CD8-positive, alpha-beta memory T cell (primary cell): Measurements from ENCODE around the gene GPR152. TPM values are rescaled to one million over a fixed set of nuclear protein-coding genes. Genes with fewer than 3 reads are reported as not detected.
"Not testable (repeated sequence)": the region's sequence is repeated elsewhere in the genome, so short reads cannot be mapped to it uniquely, and the experiment has no call there.

Experiments used
- CTCF ChIA-PET: fragments of 350-600 bp; sonication (Branson Sonifier 250); formaldehyde crosslinking; loops from one replicate; lab custom pipeline; 2021; ENCODE audit warnings: antibody characterized with exemption; lab: Charles Lee
- POLR2A ChIA-PET: fragments of 350-600 bp; sonication (Branson Sonifier 250); formaldehyde crosslinking; loops from one replicate; lab custom pipeline; 2021; ENCODE audit warnings: antibody characterized with exemption; lab: Charles Lee
- DNase-seq, 5 donors: peaks; one replicate each; pipeline versions ENCODE4 v3.0.0 to v3.0.0-alpha.2; 2020 to 2022; ENCODE audit warnings: mixed read lengths in 1 of 5
- H3K27ac ChIP-seq: one replicate; pipeline ENCODE4 v1.7.0; 2013; ENCODE audit warnings: low read depth, mild to moderate bottlenecking, low read length, moderate library complexity
- H3K27me3 ChIP-seq: 2 replicates; pipeline ENCODE4 v1.7.0; 2013; ENCODE audit warnings: low read length, mild to moderate bottlenecking; ENCODE audit not compliant: insufficient read depth, poor library complexity, severe bottlenecking
- H3K36me3 ChIP-seq: 2 replicates; pipeline ENCODE4 v1.7.0; 2013; ENCODE audit warnings: mild to moderate bottlenecking, low read length, moderate library complexity; ENCODE audit not compliant: insufficient read depth
- H3K4me1 ChIP-seq: 2 replicates; pipeline ENCODE4 v1.7.0; 2013; ENCODE audit warnings: mild to moderate bottlenecking, low read length, moderate library complexity; ENCODE audit not compliant: insufficient read depth
- H3K4me3 ChIP-seq: 2 replicates; pipeline ENCODE4 v1.7.0; 2013; ENCODE audit warnings: mild to moderate bottlenecking, low read length
- H3K9me3 ChIP-seq: 2 replicates; pipeline ENCODE4 v1.7.0; 2013; ENCODE audit warnings: mild to moderate bottlenecking, low read length
- H3K27ac Mint-ChIP-seq, 8 donors: one replicate each; pipeline ENCODE4 v1.8.0; 2020 to 2021; ENCODE audit warnings: mixed read lengths in 8 of 8, mild to moderate bottlenecking in 6 of 8, inconsistent platforms in 3 of 8, moderate library complexity in 3 of 8
- H3K27me3 Mint-ChIP-seq, 2 donors: one replicate each; pipeline ENCODE4 v1.8.0; 2020 to 2021; ENCODE audit warnings: mixed read lengths in 2 of 2, mild to moderate bottlenecking in 1 of 2, moderate library complexity in 1 of 2
- H3K36me3 Mint-ChIP-seq, 3 donors: one replicate each; pipeline ENCODE4 v1.8.0; 2020 to 2021; ENCODE audit warnings: mixed read lengths in 3 of 3, inconsistent platforms in 1 of 3, mild to moderate bottlenecking in 1 of 3
- H3K4me1 Mint-ChIP-seq, 3 donors: one replicate each; pipeline ENCODE4 v1.8.0; 2020 to 2021; ENCODE audit warnings: mixed read lengths in 3 of 3, inconsistent platforms in 1 of 3, mild to moderate bottlenecking in 1 of 3
- H3K4me3 Mint-ChIP-seq, 7 donors: one replicate each; pipeline ENCODE4 v1.8.0; 2020 to 2021; ENCODE audit warnings: mixed read lengths in 7 of 7, mild to moderate bottlenecking in 6 of 7, moderate library complexity in 4 of 7, inconsistent platforms in 2 of 7
- H3K9me3 Mint-ChIP-seq, 5 donors: one replicate each; pipeline ENCODE4 v1.8.0; 2020 to 2022; ENCODE audit warnings: mixed read lengths in 5 of 5, mild to moderate bottlenecking in 3 of 5, moderate library complexity in 2 of 5, inconsistent platforms in 1 of 5
- polyA plus RNA-seq: library from polyadenylated mRNA; unstranded; fragments of 300-500 nt; fragmentation: Illumina TruSeq; gene quantifications from one replicate; pipeline ENCODE4 v1.2.3, GENCODE V29; 2021
- total RNA-seq, 2 experiments: library from RNA; stranded (reverse); gene quantifications; one replicate each; pipeline ENCODE4 v1.2.3, GENCODE V29; 2021

The GPR152 gene
- total and polyA plus RNA-seq, 3 experiments from 2014 or later, result 0.87 TPM; not detected in 2

- H3K4me3 ChIP-seq, result peak overlapping the region; percentile 82
- H3K4me3 Mint-ChIP-seq, result peak overlapping the region; percentile 95 to 99 (median 98)
These were observed 49.4 kb downstream of the GPR152 start for GRCh38 chr11:67403085-67403484.

GRCh38 chr11:67402192-67402839, 50.2 kb downstream of the GPR152 start:
- CTCF ChIA-PET, result interaction anchor here (1.1 to 7.2 kb wide), 26 partner anchors 10 to 212 kb away, joined by 3 to 108 read pairs (median 6); partner anchors contain the start of genes AIP, ANKRD13D, CARNS1 and CDK2AP2
- peaks cover 41 to 82% (median 55%) of the 10 kb centered on the region in 3 donors for H3K4me1 Mint-ChIP-seq
- H3K36me3 Mint-ChIP-seq, result peaks cover 6 to 69% (median 9%) of the 10 kb centered on the region in 3 donors

More at GRCh38 chr11:67403085-67403484, 49.4 kb downstream of the GPR152 start:
- POLR2A ChIA-PET, result interaction anchor here (0.5 to 5.6 kb wide), 18 partner anchors 10 to 1842 kb away, joined by 3 to 203 read pairs (median 9); partner anchors contain the start of genes AIP, POLD4, PTPRCAP and RAD9A
- H3K36me3 ChIP-seq, result peaks cover 27% of the 10 kb centered on the region
- CTCF ChIA-PET, result interaction anchor here (1.3 to 5.7 kb wide), 13 partner anchors 11 to 104 kb away, joined by 3 to 108 read pairs (median 14); partner anchors contain the start of genes AIP, CARNS1, CDK2AP2 and PITPNM1
- Mint-ChIP-seq H3K4me1 (peaks cover 43 to 82% (median 56%) of the 10 kb centered on the region in 3 donors), H3K36me3 (peaks cover 8 to 67% (median 9%) of the 10 kb centered on the region in 3 donors), H3K27ac (peak overlapping the region; percentile 82 to 99 (median 93))
- H3K9me3 ChIP-seq, H3K9me3 Mint-ChIP-seq, DNase-seq, H3K27me3 ChIP-seq, H3K27me3 Mint-ChIP-seq: not testable (repeated sequence)
- peaks cover 75% of the 10 kb centered on the region for H3K4me1 ChIP-seq
- H3K27ac ChIP-seq, result peak overlapping the region; percentile 67

GRCh38 chr11:67401495-67402191, 50.9 kb downstream of the GPR152 start, which contains the start of gene PPP1CA:
Gene PPP1CA, minus strand, starts transcription at chr11:67401858. Its CDS starts 76 bp downstream, at chr11:67401782.
- H3K4me1 ChIP-seq, result peaks cover 74% of the 10 kb centered on the region
- peak; percentile 87 to 93 (median 92) for DNase-seq
- Mint-ChIP-seq H3K27me3 (no peaks in the 10 kb centered on the region), H3K27ac (peak within 1 kb of the TSS; percentile 78 to 98 (median 93)), H3K36me3 (peaks cover 4 to 67% (median 10%) of the 10 kb centered on the region in 3 donors), H3K9me3 (no peaks in the 10 kb centered on the region), H3K4me3 (peak within 1 kb of the TSS; percentile 89 to 99 (median 95)), H3K4me1 (peaks cover 40 to 82% (median 53%) of the 10 kb centered on the region in 3 donors)
- ChIA-PET CTCF (interaction anchor here (0.7 to 7.2 kb wide), 35 partner anchors 9 to 212 kb away, joined by 3 to 108 read pairs (median 5); partner anchors contain the start of genes AIP, ANKRD13D, CARNS1 and GPR152), POLR2A (interaction anchor here (0.7 to 5.6 kb wide), 24 partner anchors 9 to 443 kb away, joined by 3 to 203 read pairs (median 6); partner anchors contain the start of genes AIP, ANKRD13D, CLCF1 and CORO1B)
- H3K4me3 ChIP-seq, result peak within 1 kb of the TSS; percentile 88
- H3K27me3 ChIP-seq, result no peaks in the 10 kb centered on the region
- peaks cover 36% of the 10 kb centered on the region for H3K36me3 ChIP-seq
- H3K27ac ChIP-seq, result peak within 1 kb of the TSS; percentile 87
- no peaks in the 10 kb centered on the region for H3K9me3 ChIP-seq

More at GRCh38 chr11:67402192-67402839, 50.2 kb downstream of the GPR152 start:
- Histone ChIP-seq H3K36me3 (peaks cover 35% of the 10 kb centered on the region), H3K4me3 (peak overlapping the region; percentile 82), H3K27ac (peak overlapping the region; percentile 73), H3K4me1 (peaks cover 74% of the 10 kb centered on the region)
- DNase-seq, result peak in 1 of 5 donors; percentile 47
- POLR2A ChIA-PET, result interaction anchor here (0.7 to 5.6 kb wide), 23 partner anchors 10 to 212 kb away, joined by 3 to 203 read pairs (median 8); partner anchors contain the start of genes AIP, ANKRD13D, CORO1B and POLD4
- peak overlapping the region; percentile 79 to 99 (median 95) for H3K4me3 Mint-ChIP-seq
- H3K9me3 ChIP-seq, H3K27me3 ChIP-seq, H3K27me3 Mint-ChIP-seq, H3K9me3 Mint-ChIP-seq: not testable (repeated sequence)
- H3K27ac Mint-ChIP-seq, result peak overlapping the region; percentile 72 to 97 (median 86)

Other genes starting within 250 kb of the GPR152 start
- gene GRK2, start 186.3 kb downstream of the GPR152 start, total RNA-seq, result 100 to 1,000 TPM; 237 to 246 TPM
- 69.9 TPM for gene GRK2, start 186.3 kb downstream of the GPR152 start, polyA plus RNA-seq
- 10 to 100 TPM; 84.9 to 90.1 TPM for gene ANKRD13D, start 163.4 kb downstream of the GPR152 start, total RNA-seq
- 23.9 TPM for gene ANKRD13D, start 163.4 kb downstream of the GPR152 start, polyA plus RNA-seq
- 10 to 100 TPM in 1 of 2 experiments, 1 to 10 TPM in 1; 8.4 to 10.6 TPM for gene SSH3, start 149.2 kb downstream of the GPR152 start, total RNA-seq
- 3.5 TPM for gene SSH3, start 149.2 kb downstream of the GPR152 start, polyA plus RNA-seq
- 10 to 100 TPM; 32.3 to 37.8 TPM for gene POLD4, start 99.2 kb downstream of the GPR152 start, total RNA-seq
- 91.2 TPM for gene POLD4, start 99.2 kb downstream of the GPR152 start, polyA plus RNA-seq
- gene CLCF1, start 79.1 kb downstream of the GPR152 start, total RNA-seq, result 1 to 10 TPM; 3.5 to 4.2 TPM
- gene CLCF1, start 79.1 kb downstream of the GPR152 start, polyA plus RNA-seq, result 4.6 TPM
- 10 to 100 TPM; 36.8 to 38.8 TPM for gene RAD9A, start 60.7 kb downstream of the GPR152 start, total RNA-seq
- 9.4 TPM for gene RAD9A, start 60.7 kb downstream of the GPR152 start, polyA plus RNA-seq
- gene PPP1CA, start 50.9 kb downstream of the GPR152 start, total RNA-seq, result 100 to 1,000 TPM; 338 to 357 TPM
- 564 TPM for gene PPP1CA, start 50.9 kb downstream of the GPR152 start, polyA plus RNA-seq
- 100 to 1,000 TPM; 102 to 105 TPM for gene TBC1D10C, start 48.6 kb downstream of the GPR152 start, total RNA-seq
- 331 TPM for gene TBC1D10C, start 48.6 kb downstream of the GPR152 start, polyA plus RNA-seq
- 1 to 10 TPM; 2.0 to 2.7 TPM for gene CARNS1, start 37.1 kb downstream of the GPR152 start, total RNA-seq
- gene CARNS1, start 37.1 kb downstream of the GPR152 start, polyA plus RNA-seq, result 1.8 TPM
- gene RPS6KB2, start 24.2 kb downstream of the GPR152 start, total RNA-seq, result 10 to 100 TPM; 86.0 to 88.4 TPM
- 54.0 TPM for gene RPS6KB2, start 24.2 kb downstream of the GPR152 start, polyA plus RNA-seq
- gene PTPRCAP, start 15.0 kb downstream of the GPR152 start, total RNA-seq, result 100 to 1,000 TPM; 145 to 163 TPM
- gene PTPRCAP, start 15.0 kb downstream of the GPR152 start, polyA plus RNA-seq, result 1,075 TPM
- 10 to 100 TPM; 90.3 to 92.8 TPM for gene CORO1B, start 9.3 kb downstream of the GPR152 start, total RNA-seq
- gene CORO1B, start 9.3 kb downstream of the GPR152 start, polyA plus RNA-seq, result 12.2 TPM
- gene CABP4, start 2.6 kb upstream of the GPR152 start, total RNA-seq, result under 1 TPM; 0.28 to 0.33 TPM
- gene CABP4, start 2.6 kb upstream of the GPR152 start, polyA plus RNA-seq, result 0.36 TPM
- 10 to 100 TPM; 49.6 to 57.9 TPM for gene TMEM134, start 16.5 kb upstream of the GPR152 start, total RNA-seq
- gene TMEM134, start 16.5 kb upstream of the GPR152 start, polyA plus RNA-seq, result 152 TPM
- 100 to 1,000 TPM; 160 to 171 TPM for gene AIP, start 30.3 kb upstream of the GPR152 start, total RNA-seq
- gene AIP, start 30.3 kb upstream of the GPR152 start, polyA plus RNA-seq, result 210 TPM
- 100 to 1,000 TPM in 1 of 2 experiments, 10 to 100 TPM in 1; 94.0 to 109 TPM for gene PITPNM1, start 52.6 kb upstream of the GPR152 start, total RNA-seq
- 49.6 TPM for gene PITPNM1, start 52.6 kb upstream of the GPR152 start, polyA plus RNA-seq
- gene CDK2AP2, start 55.4 kb upstream of the GPR152 start, total RNA-seq, result 10 to 100 TPM; 60.7 to 68.9 TPM
- 173 TPM for gene CDK2AP2, start 55.4 kb upstream of the GPR152 start, polyA plus RNA-seq
- gene CABP2, start 70.7 kb upstream of the GPR152 start, total RNA-seq, result not detected
- gene CABP2, start 70.7 kb upstream of the GPR152 start, polyA plus RNA-seq, result not detected
- 100 to 1,000 TPM; 462 to 474 TPM for gene GSTP1, start 131.1 kb upstream of the GPR152 start, total RNA-seq
- gene GSTP1, start 131.1 kb upstream of the GPR152 start, polyA plus RNA-seq, result 333 TPM
- gene NDUFV1, start 154.2 kb upstream of the GPR152 start, total RNA-seq, result 100 to 1,000 TPM; 321 to 326 TPM
- gene NDUFV1, start 154.2 kb upstream of the GPR152 start, polyA plus RNA-seq, result 140 TPM
- gene NUDT8, start 177.2 kb upstream of the GPR152 start, total RNA-seq, result 10 to 100 TPM; 26.2 to 27.9 TPM
- 3.5 TPM for gene NUDT8, start 177.2 kb upstream of the GPR152 start, polyA plus RNA-seq
- gene TBX10, start 187.0 kb upstream of the GPR152 start, total RNA-seq, result not detected
- gene TBX10, start 187.0 kb upstream of the GPR152 start, polyA plus RNA-seq, result not detected
- gene ACY3, start 198.0 kb upstream of the GPR152 start, total RNA-seq, result under 1 TPM; 0.49 to 0.55 TPM
- gene ACY3, start 198.0 kb upstream of the GPR152 start, polyA plus RNA-seq, result 0.38 TPM
- gene ALDH3B2, start 221.9 kb upstream of the GPR152 start, total RNA-seq, result not detected
- gene ALDH3B2, start 221.9 kb upstream of the GPR152 start, polyA plus RNA-seq, result not detected